Measurements from ENCODE around the gene ACACA. TPM values are rescaled to one million over a fixed set of nuclear protein-coding genes. Genes with fewer than 3 reads are reported as not detected.
"Not testable (repeated sequence)": the region's sequence is repeated elsewhere in the genome, so short reads cannot be mapped to it uniquely, and the experiment has no call there.

The ACACA gene
- polyA plus RNA-seq, 3 donors from 2014 or later, result 3.3 to 7.0 (median 3.9) TPM

GRCh38 chr17:37417852-37418251, 11.2 kb upstream of the ACACA start:
- no peak overlapping the region for H3K27ac Mint-ChIP-seq

GRCh38 chr17:37413875-37414519, 7.4 kb upstream of the ACACA start:
- DNase-seq, result no peak
- H3K9me3 Mint-ChIP-seq, result no peaks in the 10 kb centered on the region
- peaks cover 10 to 26% (median 22%) of the 10 kb centered on the region in 3 donors for H3K36me3 Mint-ChIP-seq
- no peak overlapping the region for H3K4me3 Mint-ChIP-seq
- no peaks in the 10 kb centered on the region for H3K4me1 Mint-ChIP-seq
- H3K27ac Mint-ChIP-seq, result no peak overlapping the region
- no peaks in the 10 kb centered on the region for H3K27me3 Mint-ChIP-seq (ENCODE audit: low read depth in 3 of 3)

More at GRCh38 chr17:37417852-37418251, 11.2 kb upstream of the ACACA start:
- Mint-ChIP-seq H3K9me3 (no peaks in the 10 kb centered on the region), H3K4me3 (no peak overlapping the region), H3K27me3 (ENCODE audit: low read depth in 3 of 3) (no peaks in the 10 kb centered on the region), H3K36me3 (peaks cover 5 to 23% (median 15%) of the 10 kb centered on the region in 3 donors), H3K4me1 (no peaks in the 10 kb centered on the region)
- no peak for DNase-seq

GRCh38 chr17:37410357-37410756, 3.7 kb upstream of the ACACA start:
- H3K27ac Mint-ChIP-seq, result peak overlapping the region in 1 of 6 donors; percentile 27
- H3K27me3 Mint-ChIP-seq (ENCODE audit: low read depth in 3 of 3), result peaks cover 0 to 8% (median 7%) of the 10 kb centered on the region in 3 donors
- H3K4me3 Mint-ChIP-seq, result no peak overlapping the region
- no peaks in the 10 kb centered on the region for H3K9me3 Mint-ChIP-seq
- no peak for DNase-seq
- peaks cover 18 to 26% of the 10 kb centered on the region in 2 donors for H3K4me1 Mint-ChIP-seq
- H3K36me3 Mint-ChIP-seq, result peaks cover 10 to 22% (median 22%) of the 10 kb centered on the region in 3 donors

- Mint-ChIP-seq H3K4me3 (peak overlapping the region; percentile 90 to 95 (median 94)), H3K4me1 (peaks cover 26 to 33% of the 10 kb centered on the region in 2 donors), H3K36me3 (peaks cover 5 to 10% (median 8%) of the 10 kb centered on the region in 3 donors), H3K27ac (peak overlapping the region in 4 of 6 donors; percentile 45 to 80 (median 63))
- DNase-seq; H3K27me3 Mint-ChIP-seq (ENCODE audit: low read depth in 3 of 3); H3K9me3 Mint-ChIP-seq: not testable (repeated sequence)
Measured at GRCh38 chr17:37408145-37408479, 1.5 kb upstream of the ACACA start.

GRCh38 chr17:37405955-37406634, 541 bp downstream of the ACACA start:
- Mint-ChIP-seq H3K36me3 (peaks cover 3 to 9% (median 4%) of the 10 kb centered on the region in 3 donors), H3K27ac (peak overlapping the region; percentile 82 to 95 (median 91)), H3K4me1 (peaks cover 26 to 33% of the 10 kb centered on the region in 2 donors)

GRCh38 chr17:37405522-37405921, 1.1 kb downstream of the ACACA start:
- peak overlapping the region; percentile 82 to 95 (median 91) for H3K27ac Mint-ChIP-seq
- not testable (repeated sequence) for H3K9me3 Mint-ChIP-seq; DNase-seq; H3K27me3 Mint-ChIP-seq (ENCODE audit: low read depth in 3 of 3); H3K36me3 Mint-ChIP-seq
- H3K4me1 Mint-ChIP-seq, result peaks cover 26 to 33% of the 10 kb centered on the region in 2 donors
- H3K4me3 Mint-ChIP-seq, result peak overlapping the region; percentile 93 to 96 (median 94)

More at GRCh38 chr17:37405955-37406634, 541 bp downstream of the ACACA start:
- no peak for DNase-seq
- Mint-ChIP-seq H3K27me3 (ENCODE audit: low read depth in 3 of 3) (peaks cover 0 to 10% (median 7%) of the 10 kb centered on the region in 3 donors), H3K9me3 (no peaks in the 10 kb centered on the region), H3K4me3 (peak overlapping the region; percentile 93 to 96 (median 94))

GRCh38 chr17:37400505-37400904, 6.1 kb downstream of the ACACA start:
- Mint-ChIP-seq H3K4me1 (peaks cover 9 to 12% of the 10 kb centered on the region in 2 donors), H3K27ac (no peak overlapping the region), H3K36me3 (peaks cover 0 to 5% (median 0%) of the 10 kb centered on the region in 3 donors), H3K9me3 (no peaks in the 10 kb centered on the region), H3K27me3 (ENCODE audit: low read depth in 3 of 3) (peaks cover 0 to 1% (median 0%) of the 10 kb centered on the region in 3 donors), H3K4me3 (no peak overlapping the region)
- no peak for DNase-seq

GRCh38 chr17:37399265-37399803, 7.3 kb downstream of the ACACA start:
- H3K27me3 Mint-ChIP-seq (ENCODE audit: low read depth in 3 of 3), result peaks cover 0 to 1% (median 0%) of the 10 kb centered on the region in 3 donors
- no peak overlapping the region for H3K4me3 Mint-ChIP-seq
- no peak for DNase-seq
- no peaks in the 10 kb centered on the region for H3K9me3 Mint-ChIP-seq
- H3K27ac Mint-ChIP-seq, result no peak overlapping the region
- H3K36me3 Mint-ChIP-seq, result no peaks in the 10 kb centered on the region
- peaks cover 0 to 4% of the 10 kb centered on the region in 2 donors for H3K4me1 Mint-ChIP-seq

- Mint-ChIP-seq H3K4me3 (no peak overlapping the region), H3K4me1 (peaks cover 0 to 3% of the 10 kb centered on the region in 2 donors), H3K27ac (peak overlapping the region in 1 of 6 donors; percentile 1), H3K9me3 (no peaks in the 10 kb centered on the region), H3K27me3 (ENCODE audit: low read depth in 3 of 3) (no peaks in the 10 kb centered on the region), H3K36me3 (no peaks in the 10 kb centered on the region)
- no peak for DNase-seq
Measured at GRCh38 chr17:37393352-37393751, 13.3 kb downstream of the ACACA start.

GRCh38 chr17:37392024-37392590, 14.5 kb downstream of the ACACA start:
- Mint-ChIP-seq H3K4me3 (no peak overlapping the region), H3K27me3 (ENCODE audit: low read depth in 3 of 3) (no peaks in the 10 kb centered on the region), H3K27ac (peak overlapping the region in 2 of 6 donors; percentile 31 to 53), H3K4me1 (no peaks in the 10 kb centered on the region), H3K9me3 (no peaks in the 10 kb centered on the region), H3K36me3 (no peaks in the 10 kb centered on the region)
- no peak for DNase-seq

- Mint-ChIP-seq H3K4me1 (no peaks in the 10 kb centered on the region), H3K9me3 (no peaks in the 10 kb centered on the region), H3K36me3 (no peaks in the 10 kb centered on the region), H3K27ac (no peak overlapping the region), H3K4me3 (no peak overlapping the region), H3K27me3 (ENCODE audit: low read depth in 3 of 3) (no peaks in the 10 kb centered on the region)
- no peak for DNase-seq
Measured at GRCh38 chr17:37391146-37391545, 15.5 kb downstream of the ACACA start.

- no peak overlapping the region for H3K27ac Mint-ChIP-seq
- H3K4me1 Mint-ChIP-seq, result no peaks in the 10 kb centered on the region
- H3K36me3 Mint-ChIP-seq, result peaks cover 0 to under 1% (median 0%) of the 10 kb centered on the region in 3 donors
- no peak overlapping the region for H3K4me3 Mint-ChIP-seq
- no peaks in the 10 kb centered on the region for H3K27me3 Mint-ChIP-seq (ENCODE audit: low read depth in 3 of 3)
- DNase-seq, result no peak
- no peaks in the 10 kb centered on the region for H3K9me3 Mint-ChIP-seq
Measured at GRCh38 chr17:37389160-37389559, 17.5 kb downstream of the ACACA start.

GRCh38 chr17:37388266-37388665, 18.4 kb downstream of the ACACA start:
- H3K27ac Mint-ChIP-seq, result no peak overlapping the region
- no peaks in the 10 kb centered on the region for H3K27me3 Mint-ChIP-seq (ENCODE audit: low read depth in 3 of 3)
- DNase-seq, result no peak
- peaks cover 0 to 3% (median 0%) of the 10 kb centered on the region in 3 donors for H3K36me3 Mint-ChIP-seq
- no peak overlapping the region for H3K4me3 Mint-ChIP-seq
- no peaks in the 10 kb centered on the region for H3K9me3 Mint-ChIP-seq
- H3K4me1 Mint-ChIP-seq, result no peaks in the 10 kb centered on the region

GRCh38 chr17:37386462-37386861, 20.2 kb downstream of the ACACA start:
- DNase-seq, result no peak
- Mint-ChIP-seq H3K9me3 (no peaks in the 10 kb centered on the region), H3K27me3 (ENCODE audit: low read depth in 3 of 3) (no peaks in the 10 kb centered on the region), H3K36me3 (peaks cover 0 to 3% (median 0%) of the 10 kb centered on the region in 3 donors), H3K27ac (no peak overlapping the region), H3K4me1 (no peaks in the 10 kb centered on the region), H3K4me3 (no peak overlapping the region)
